GM10266 (cell line): Measurements from ENCODE around the gene KIF16B.
"Not testable (repeated sequence)": the region's sequence is repeated elsewhere in the genome, so short reads cannot be mapped to it uniquely, and the experiment has no call there.

Experiments
- DNase-seq: peaks from one replicate; pipeline ENCODE4 v3.0.0; 2012; ENCODE audit errors: extremely low spot score
- CTCF ChIP-seq: IDR thresholded peaks from 2 replicates; pipeline ENCODE4 v1.5.1; 2012; ENCODE audit warnings: mild to moderate bottlenecking, low read depth; ENCODE audit not compliant: control insufficient read depth, insufficient read depth; ENCODE audit errors: missing control alignments

KIF16B gene

GRCh38 chr20:16267526-16267925 is 305.7 kb downstream of the KIF16B start:
- no peak for TF ChIP-seq CTCF
- no peak for DNase-seq

- no peak for DNase-seq
- TF ChIP-seq CTCF, result no peak
Observed at GRCh38 chr20:16265334-16265733, 307.9 kb downstream of the KIF16B start.

GRCh38 chr20:16263582-16263981 is 309.7 kb downstream of the KIF16B start:
- no peak for TF ChIP-seq CTCF
- no peak for DNase-seq

- no peak for DNase-seq
- TF ChIP-seq CTCF, result no peak
Observed at GRCh38 chr20:16262594-16262993, 310.7 kb downstream of the KIF16B start.

- DNase-seq, result no peak
- TF ChIP-seq CTCF, result no peak
Observed at GRCh38 chr20:16261733-16262273, 311.4 kb downstream of the KIF16B start.

- DNase-seq, result no peak
- TF ChIP-seq CTCF, result no peak
Observed at GRCh38 chr20:16260911-16261310, 312.3 kb downstream of the KIF16B start.

GRCh38 chr20:16260133-16260532 is 313.1 kb downstream of the KIF16B start:
- DNase-seq, result not testable (repeated sequence)

- no peak for DNase-seq
- no peak for TF ChIP-seq CTCF
Observed at GRCh38 chr20:16258766-16259165, 314.5 kb downstream of the KIF16B start.
